ENCODE measurements around the gene ARHGAP28. TPM values are rescaled to one million over a fixed set of nuclear protein-coding genes. Genes with fewer than 3 reads are reported as not detected.

The ARHGAP28 gene
- total RNA-seq, 1 experiment from 2014 or later, result not detected

DNA sequence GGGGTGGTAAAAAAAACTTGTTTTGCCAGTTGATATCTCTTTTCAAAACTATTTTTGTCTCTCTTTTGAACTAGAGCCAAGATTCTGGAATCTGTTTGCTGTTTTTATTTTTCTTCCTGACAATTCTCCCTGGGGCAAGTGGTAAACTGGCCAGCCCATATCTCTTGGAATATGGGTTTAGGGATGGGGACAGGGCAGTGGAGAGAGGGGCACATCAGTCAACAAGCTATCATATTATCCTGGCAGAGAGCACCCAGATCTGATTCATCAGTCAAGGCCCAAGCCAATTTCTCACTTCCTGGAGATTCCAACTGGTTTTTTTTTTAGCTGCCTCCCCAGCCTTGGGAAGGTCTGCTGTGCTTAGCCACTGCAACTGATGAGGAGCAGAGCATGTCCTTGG, 52.3 kb downstream of the ARHGAP28 start:
- Histone ChIP-seq H3K27ac (ENCODE audit: low read length) (no peak overlapping the region), H3K9ac (ENCODE audit: low read length) (no peak overlapping the region), H3K27me3 (ENCODE audit: low read length) (no peaks in the 10 kb centered on the region), H2AFZ (ENCODE audit: low read length) (no peak overlapping the region), H4K20me1 (ENCODE audit: insufficient read depth, low read depth, low read length) (no peaks in the 10 kb centered on the region), H3K4me1 (ENCODE audit: low read length) (no peaks in the 10 kb centered on the region), H3K4me2 (ENCODE audit: low read depth, low read length, poor library complexity, severe bottlenecking) (no peak overlapping the region), H3K9me3 (ENCODE audit: low read length) (0 out of 2 replicates have a peak, but pooled peaks cover 3% of the 10 kb centered on the region), H3K79me2 (ENCODE audit: low read length) (no peaks in the 10 kb centered on the region), H3K4me3 (ENCODE audit: low read length) (no peak overlapping the region), H3K36me3 (ENCODE audit: insufficient read depth, low read length) (no peaks in the 10 kb centered on the region), H3K9me2 (replicated peaks; ENCODE audit: insufficient read depth, low read length) (no peaks in the 10 kb centered on the region)
- no peak for DNase-seq

DNA sequence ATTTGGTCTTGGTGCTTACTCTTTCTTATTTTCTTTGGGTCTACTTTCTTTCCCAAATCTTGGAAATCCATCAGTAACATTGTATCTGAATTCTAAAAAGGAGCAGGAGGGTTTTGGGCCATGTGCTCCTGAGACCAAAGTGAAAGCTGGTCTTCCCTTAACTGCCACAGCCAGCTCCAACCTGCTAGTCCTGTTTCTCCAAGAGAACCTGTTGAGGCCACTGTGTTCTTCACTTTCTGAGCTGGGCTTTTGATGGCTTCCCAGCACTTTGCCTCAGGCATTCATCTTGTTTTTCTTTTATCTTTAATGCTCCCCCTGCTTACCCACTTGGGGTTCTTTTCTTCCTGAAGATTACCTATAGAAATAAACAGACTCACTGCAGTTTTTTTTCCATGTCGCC, 53.3 kb downstream of the ARHGAP28 start:
- Histone ChIP-seq H3K4me1 (ENCODE audit: low read length) (no peaks in the 10 kb centered on the region), H3K27ac (ENCODE audit: low read length) (no peak overlapping the region), H3K9me3 (ENCODE audit: low read length) (0 out of 2 replicates have a peak, but pooled peaks cover 3% of the 10 kb centered on the region), H3K36me3 (ENCODE audit: insufficient read depth, low read length) (no peaks in the 10 kb centered on the region), H2AFZ (ENCODE audit: low read length) (no peak overlapping the region), H3K4me3 (ENCODE audit: low read length) (no peak overlapping the region), H3K79me2 (ENCODE audit: low read length) (no peaks in the 10 kb centered on the region), H3K4me2 (ENCODE audit: low read depth, low read length, poor library complexity, severe bottlenecking) (no peak overlapping the region), H3K9me2 (replicated peaks; ENCODE audit: insufficient read depth, low read length) (no peaks in the 10 kb centered on the region), H3K9ac (ENCODE audit: low read length) (no peak overlapping the region), H3K27me3 (ENCODE audit: low read length) (no peaks in the 10 kb centered on the region), H4K20me1 (ENCODE audit: insufficient read depth, low read depth, low read length) (no peaks in the 10 kb centered on the region)
- no peak for DNase-seq

DNA sequence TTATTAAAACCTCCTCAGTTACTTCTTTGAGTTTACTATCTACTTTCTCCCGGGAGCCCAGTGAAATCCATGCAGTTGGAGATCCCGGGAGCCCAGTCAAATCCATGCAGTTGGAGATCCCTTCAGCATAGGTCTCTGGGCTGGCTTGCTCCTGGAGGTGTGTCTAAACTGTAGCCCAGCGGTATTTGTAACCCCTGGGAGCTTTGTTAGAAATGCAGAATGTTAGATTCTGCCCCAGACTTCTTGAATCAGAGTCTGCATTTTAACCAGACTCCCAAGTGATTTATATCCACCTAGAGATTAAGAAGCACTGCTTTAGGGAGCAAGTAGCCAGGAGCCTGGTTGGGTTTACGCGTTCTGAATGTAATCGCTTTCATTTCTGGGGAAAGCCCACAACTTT, 54.5 kb downstream of the ARHGAP28 start:
- H3K9me3 ChIP-seq (ENCODE audit: low read length), result 0 out of 2 replicates have a peak, but pooled peaks cover 3% of the 10 kb centered on the region
- H3K36me3 ChIP-seq (ENCODE audit: insufficient read depth, low read length), result no peaks in the 10 kb centered on the region
- no peak for DNase-seq
- no peak overlapping the region for H3K4me3 ChIP-seq (ENCODE audit: low read length)
- H3K9ac ChIP-seq (ENCODE audit: low read length), result no peak overlapping the region
- H4K20me1 ChIP-seq (ENCODE audit: insufficient read depth, low read depth, low read length), result no peaks in the 10 kb centered on the region
- H3K27ac ChIP-seq (ENCODE audit: low read length), result no peak overlapping the region
- no peaks in the 10 kb centered on the region for H3K79me2 ChIP-seq (ENCODE audit: low read length)
- no peaks in the 10 kb centered on the region for H3K27me3 ChIP-seq (ENCODE audit: low read length)
- no peaks in the 10 kb centered on the region for H3K4me1 ChIP-seq (ENCODE audit: low read length)
- no peaks in the 10 kb centered on the region for H3K9me2 ChIP-seq (replicated peaks; ENCODE audit: insufficient read depth, low read length)
- H3K4me2 ChIP-seq (ENCODE audit: low read depth, low read length, poor library complexity, severe bottlenecking), result no peak overlapping the region
- no peak overlapping the region for H2AFZ ChIP-seq (ENCODE audit: low read length)

DNA sequence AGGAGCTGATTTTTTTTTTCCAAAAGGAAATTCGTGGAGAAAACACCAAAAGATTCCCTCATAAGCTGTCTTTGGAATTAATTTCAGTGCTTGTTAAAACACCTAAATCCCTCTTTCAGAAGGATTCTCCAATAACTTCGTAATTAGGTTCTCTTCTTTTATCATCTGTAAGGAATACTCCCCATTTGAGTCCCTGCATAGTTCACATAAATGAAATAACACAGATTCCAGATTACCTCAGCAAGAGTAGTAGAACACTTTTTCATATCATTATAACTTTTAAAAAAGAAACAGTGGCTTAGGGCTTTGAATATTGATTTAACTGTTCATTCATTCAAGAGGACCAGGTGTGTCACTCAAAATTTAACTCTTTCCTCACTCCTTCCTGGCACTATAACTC, 55.5 kb downstream of the ARHGAP28 start:
- Histone ChIP-seq H2AFZ (ENCODE audit: low read length) (no peak overlapping the region), H3K36me3 (ENCODE audit: insufficient read depth, low read length) (no peaks in the 10 kb centered on the region), H3K4me2 (ENCODE audit: low read depth, low read length, poor library complexity, severe bottlenecking) (no peak overlapping the region), H3K27me3 (ENCODE audit: low read length) (no peaks in the 10 kb centered on the region), H3K4me1 (ENCODE audit: low read length) (no peaks in the 10 kb centered on the region), H3K79me2 (ENCODE audit: low read length) (no peaks in the 10 kb centered on the region), H3K9me2 (replicated peaks; ENCODE audit: insufficient read depth, low read length) (no peaks in the 10 kb centered on the region), H3K27ac (ENCODE audit: low read length) (no peak overlapping the region), H3K9me3 (ENCODE audit: low read length) (0 out of 2 replicates have a peak, but pooled peaks cover 3% of the 10 kb centered on the region), H3K4me3 (ENCODE audit: low read length) (no peak overlapping the region), H3K9ac (ENCODE audit: low read length) (no peak overlapping the region), H4K20me1 (ENCODE audit: insufficient read depth, low read depth, low read length) (no peaks in the 10 kb centered on the region)
- no peak for DNase-seq

DNA sequence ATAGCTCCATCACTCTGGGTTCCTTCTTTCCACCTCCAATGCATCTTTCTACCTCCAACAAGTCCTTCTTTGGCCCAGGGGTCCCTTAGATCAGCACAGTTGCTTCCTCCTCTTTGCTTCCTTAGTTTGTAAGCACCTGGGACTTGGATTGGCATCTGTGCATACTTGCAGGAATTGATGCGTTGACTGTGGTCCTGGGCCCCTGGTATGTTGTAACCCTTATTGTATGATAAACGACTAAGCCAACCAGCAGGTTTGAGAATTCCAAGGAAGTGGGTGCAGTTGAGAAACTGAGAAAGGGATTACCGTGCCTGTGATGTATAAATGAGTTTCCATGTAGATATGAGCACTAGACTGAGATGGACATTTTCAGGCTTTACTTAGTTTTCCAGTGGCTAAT, 55.9 kb downstream of the ARHGAP28 start:
- Histone ChIP-seq H3K9ac (ENCODE audit: low read length) (no peak overlapping the region), H3K4me1 (ENCODE audit: low read length) (no peaks in the 10 kb centered on the region), H3K4me3 (ENCODE audit: low read length) (no peak overlapping the region), H3K79me2 (ENCODE audit: low read length) (no peaks in the 10 kb centered on the region), H3K4me2 (ENCODE audit: low read depth, low read length, poor library complexity, severe bottlenecking) (no peak overlapping the region), H3K9me3 (ENCODE audit: low read length) (0 out of 2 replicates have a peak, but pooled peaks cover 3% of the 10 kb centered on the region), H3K27ac (ENCODE audit: low read length) (no peak overlapping the region), H3K27me3 (ENCODE audit: low read length) (no peaks in the 10 kb centered on the region), H2AFZ (ENCODE audit: low read length) (no peak overlapping the region), H4K20me1 (ENCODE audit: insufficient read depth, low read depth, low read length) (no peaks in the 10 kb centered on the region), H3K36me3 (ENCODE audit: insufficient read depth, low read length) (no peaks in the 10 kb centered on the region), H3K9me2 (replicated peaks; ENCODE audit: insufficient read depth, low read length) (no peaks in the 10 kb centered on the region)
- no peak for DNase-seq

DNA sequence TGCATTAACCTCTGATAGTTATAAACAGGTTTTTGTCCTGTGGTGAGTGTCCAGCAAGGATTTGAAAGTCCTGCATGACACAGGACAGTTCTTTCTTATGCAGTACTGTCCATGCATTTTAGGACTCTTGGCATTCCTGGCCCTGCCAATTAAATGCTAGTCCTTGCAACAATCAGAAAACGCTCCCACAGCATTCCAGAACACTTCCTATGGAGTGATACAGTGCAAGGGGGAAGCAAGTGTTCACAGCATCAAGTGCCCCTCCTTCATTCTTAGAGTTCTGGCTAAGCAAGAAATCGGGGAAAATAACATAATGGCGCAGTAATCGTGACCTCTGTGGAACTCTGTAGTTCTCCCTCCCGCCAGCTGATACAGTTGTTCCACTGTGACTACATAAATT, 62.9 kb downstream of the ARHGAP28 start:
- DNase-seq, result no peak
- Histone ChIP-seq H3K27ac (ENCODE audit: low read length) (no peak overlapping the region), H2AFZ (ENCODE audit: low read length) (no peak overlapping the region), H3K9me2 (replicated peaks; ENCODE audit: insufficient read depth, low read length) (no peaks in the 10 kb centered on the region), H3K36me3 (ENCODE audit: insufficient read depth, low read length) (no peaks in the 10 kb centered on the region), H3K27me3 (ENCODE audit: low read length) (no peaks in the 10 kb centered on the region), H3K9me3 (ENCODE audit: low read length) (no peaks in the 10 kb centered on the region), H3K79me2 (ENCODE audit: low read length) (no peaks in the 10 kb centered on the region), H3K4me1 (ENCODE audit: low read length) (no peaks in the 10 kb centered on the region), H3K9ac (ENCODE audit: low read length) (no peak overlapping the region), H3K4me3 (ENCODE audit: low read length) (no peak overlapping the region), H3K4me2 (ENCODE audit: low read depth, low read length, poor library complexity, severe bottlenecking) (no peak overlapping the region), H4K20me1 (ENCODE audit: insufficient read depth, low read depth, low read length) (no peaks in the 10 kb centered on the region)

DNA sequence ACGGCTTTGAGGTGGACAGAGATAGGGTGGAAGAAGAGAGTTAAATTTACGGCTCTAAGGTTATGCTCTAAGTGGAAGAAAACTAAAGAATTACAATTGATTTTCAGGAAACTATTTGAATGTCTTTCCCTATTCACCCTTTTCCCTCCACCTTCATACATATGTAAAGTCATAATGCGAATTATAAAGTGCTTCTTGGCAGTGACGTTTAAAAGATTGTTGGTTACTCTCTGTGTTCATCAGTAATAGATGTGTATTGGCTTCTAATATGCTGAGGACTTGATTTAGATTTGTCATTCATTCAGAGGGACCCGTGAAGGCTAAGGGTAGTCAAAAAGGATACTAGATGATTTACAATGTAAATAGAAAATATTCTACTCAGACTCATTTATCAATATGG, 63.9 kb downstream of the ARHGAP28 start:
- H3K27me3 ChIP-seq (ENCODE audit: low read length), result no peaks in the 10 kb centered on the region
- H3K9me3 ChIP-seq (ENCODE audit: low read length), result no peaks in the 10 kb centered on the region
- no peaks in the 10 kb centered on the region for H3K9me2 ChIP-seq (replicated peaks; ENCODE audit: insufficient read depth, low read length)
- no peak for DNase-seq
- no peak overlapping the region for H2AFZ ChIP-seq (ENCODE audit: low read length)
- no peaks in the 10 kb centered on the region for H3K79me2 ChIP-seq (ENCODE audit: low read length)
- no peaks in the 10 kb centered on the region for H4K20me1 ChIP-seq (ENCODE audit: insufficient read depth, low read depth, low read length)
- no peak overlapping the region for H3K9ac ChIP-seq (ENCODE audit: low read length)
- no peak overlapping the region for H3K4me3 ChIP-seq (ENCODE audit: low read length)
- no peak overlapping the region for H3K27ac ChIP-seq (ENCODE audit: low read length)
- H3K36me3 ChIP-seq (ENCODE audit: insufficient read depth, low read length), result no peaks in the 10 kb centered on the region
- no peak overlapping the region for H3K4me2 ChIP-seq (ENCODE audit: low read depth, low read length, poor library complexity, severe bottlenecking)
- H3K4me1 ChIP-seq (ENCODE audit: low read length), result no peaks in the 10 kb centered on the region

DNA sequence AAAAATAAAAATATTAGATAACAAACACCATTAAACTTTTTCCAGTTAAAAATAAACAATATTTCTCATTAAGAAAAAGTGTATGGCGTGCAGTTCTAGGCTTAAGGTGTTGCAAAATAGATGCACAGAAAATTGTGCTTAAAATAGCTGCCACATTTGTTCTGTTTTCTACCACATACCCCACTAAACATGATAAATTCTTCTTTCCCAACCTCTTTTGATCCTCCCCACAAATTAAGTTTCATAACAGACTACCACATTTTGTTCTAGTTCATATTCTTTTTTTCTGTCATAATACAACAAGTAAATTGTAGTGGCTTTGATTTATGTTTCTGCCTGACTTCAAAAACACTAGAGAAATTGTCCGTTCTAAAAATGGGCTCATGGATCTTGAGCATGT, 64.5 kb downstream of the ARHGAP28 start:
- no peak for DNase-seq
- Histone ChIP-seq H3K9me3 (ENCODE audit: low read length) (no peaks in the 10 kb centered on the region), H4K20me1 (ENCODE audit: insufficient read depth, low read depth, low read length) (no peaks in the 10 kb centered on the region), H3K4me3 (ENCODE audit: low read length) (no peak overlapping the region), H3K4me1 (ENCODE audit: low read length) (no peaks in the 10 kb centered on the region), H3K27me3 (ENCODE audit: low read length) (no peaks in the 10 kb centered on the region), H3K27ac (ENCODE audit: low read length) (no peak overlapping the region), H3K9me2 (replicated peaks; ENCODE audit: insufficient read depth, low read length) (no peaks in the 10 kb centered on the region), H3K9ac (ENCODE audit: low read length) (no peak overlapping the region), H3K36me3 (ENCODE audit: insufficient read depth, low read length) (no peaks in the 10 kb centered on the region), H2AFZ (ENCODE audit: low read length) (no peak overlapping the region), H3K79me2 (ENCODE audit: low read length) (no peaks in the 10 kb centered on the region), H3K4me2 (ENCODE audit: low read depth, low read length, poor library complexity, severe bottlenecking) (no peak overlapping the region)

DNA sequence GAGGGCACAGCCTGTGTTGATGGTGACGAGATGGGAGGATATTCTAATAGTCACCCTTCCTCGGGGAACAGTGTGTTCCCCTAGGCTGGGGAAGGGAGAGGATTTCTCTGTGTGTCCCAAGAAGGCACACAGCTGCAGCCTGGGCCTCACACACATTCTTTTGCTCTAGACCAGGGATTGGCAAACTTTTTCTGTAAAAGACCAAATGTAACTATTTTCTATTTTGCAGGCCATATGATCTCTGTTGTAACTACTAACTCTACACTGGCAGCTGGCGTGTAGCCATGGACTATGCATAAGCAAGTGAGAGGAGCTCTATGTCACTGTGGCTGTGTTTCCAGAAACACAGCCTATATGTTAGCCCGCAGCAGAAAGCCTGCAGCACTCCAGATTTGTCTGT, 65.8 kb downstream of the ARHGAP28 start:
- Histone ChIP-seq H3K4me1 (ENCODE audit: low read length) (no peaks in the 10 kb centered on the region), H3K79me2 (ENCODE audit: low read length) (no peaks in the 10 kb centered on the region), H2AFZ (ENCODE audit: low read length) (no peak overlapping the region), H3K36me3 (ENCODE audit: insufficient read depth, low read length) (no peaks in the 10 kb centered on the region), H3K27me3 (ENCODE audit: low read length) (no peaks in the 10 kb centered on the region), H3K9me2 (replicated peaks; ENCODE audit: insufficient read depth, low read length) (no peaks in the 10 kb centered on the region), H4K20me1 (ENCODE audit: insufficient read depth, low read depth, low read length) (no peaks in the 10 kb centered on the region), H3K27ac (ENCODE audit: low read length) (no peak overlapping the region), H3K4me3 (ENCODE audit: low read length) (no peak overlapping the region), H3K9me3 (ENCODE audit: low read length) (no peaks in the 10 kb centered on the region), H3K4me2 (ENCODE audit: low read depth, low read length, poor library complexity, severe bottlenecking) (no peak overlapping the region), H3K9ac (ENCODE audit: low read length) (no peak overlapping the region)
- no peak for DNase-seq
